ENCODE data around the gene MYO9A.

MYO9A gene

DNA sequence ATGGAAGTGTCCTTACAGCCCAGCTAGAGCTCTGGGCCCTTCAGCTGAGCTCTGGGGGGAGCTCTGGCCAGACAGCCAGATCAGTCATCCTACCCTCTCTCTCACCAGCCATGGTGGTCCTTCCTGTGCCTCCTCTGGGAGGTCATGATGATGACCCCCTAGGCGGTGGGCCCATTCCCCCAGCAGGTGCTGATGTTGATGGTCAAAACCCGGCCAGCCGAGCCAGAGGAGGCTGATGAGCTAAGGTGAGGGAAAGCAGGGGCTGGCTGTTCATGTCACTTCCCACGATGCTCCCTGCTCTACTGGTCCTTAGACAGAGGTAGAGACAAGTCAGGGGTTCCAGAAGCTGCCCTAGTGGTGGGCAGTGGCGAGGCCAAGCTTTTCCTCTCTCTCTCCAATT lies 44.6 kb upstream of the MYO9A start:
- Histone ChIP-seq H4K91ac (ENCODE audit: low read depth, low read length) (peak overlapping the region; percentile 16), H3K14ac (ENCODE audit: low read length) (no peak overlapping the region), H2AK5ac (ENCODE audit: low read length) (no peak overlapping the region), H2BK12ac (ENCODE audit: low read length) (peak overlapping the region; percentile 4), H3K27ac (ENCODE audit: low read depth, low read length) (peak overlapping the region; percentile 67), H4K12ac (ENCODE audit: low read depth, low read length) (no peak overlapping the region), H3K18ac (ENCODE audit: low read length) (no peak overlapping the region), H3K36me3 (ENCODE audit: control insufficient read depth in 1 of 2, insufficient read depth in 2 of 2, low read length in 2 of 2) (peaks cover 5 to 8% of the 10 kb centered on the region in 2 experiments), H3K9ac (ENCODE audit: low read length) (no peak overlapping the region), H3K23ac (ENCODE audit: low read length) (no peak overlapping the region), H2BK5ac (ENCODE audit: low read depth, low read length, poor library complexity) (no peak overlapping the region), H2AFZ (ENCODE audit: insufficient read depth, low read length, poor library complexity) (no peak overlapping the region), H2BK120ac (ENCODE audit: insufficient read depth, low read length, poor library complexity) (no peak overlapping the region), H3K9me3 (ENCODE audit: insufficient read depth, low read depth, low read length) (no peaks in the 10 kb centered on the region), H4K8ac (ENCODE audit: low read depth, low read length) (no peak overlapping the region), H3K79me1 (ENCODE audit: low read length) (peaks cover 22% of the 10 kb centered on the region), H3K4ac (ENCODE audit: low read depth, low read length) (no peak overlapping the region), H3K4me1 (ENCODE audit: control insufficient read depth in 1 of 2, insufficient read depth in 2 of 2, low read length in 2 of 2) (peaks cover 28 to 33% of the 10 kb centered on the region in 2 experiments), H3K4me3 (ENCODE audit: low read depth, low read length) (no peak overlapping the region), H3K79me2 (ENCODE audit: control insufficient read depth, insufficient read depth, low read length, poor library complexity) (peaks cover under 1% of the 10 kb centered on the region), H3K27me3 (ENCODE audit: insufficient read depth, low read length) (no peaks in the 10 kb centered on the region), H3K4me2 (ENCODE audit: low read length) (no peak overlapping the region)
- no peak for DNase-seq
- WGBS (ENCODE audit: extremely low coverage, insufficient coverage, insufficient read length): no CpG with 5 or more reads among the region's 5 CpGs

DNA sequence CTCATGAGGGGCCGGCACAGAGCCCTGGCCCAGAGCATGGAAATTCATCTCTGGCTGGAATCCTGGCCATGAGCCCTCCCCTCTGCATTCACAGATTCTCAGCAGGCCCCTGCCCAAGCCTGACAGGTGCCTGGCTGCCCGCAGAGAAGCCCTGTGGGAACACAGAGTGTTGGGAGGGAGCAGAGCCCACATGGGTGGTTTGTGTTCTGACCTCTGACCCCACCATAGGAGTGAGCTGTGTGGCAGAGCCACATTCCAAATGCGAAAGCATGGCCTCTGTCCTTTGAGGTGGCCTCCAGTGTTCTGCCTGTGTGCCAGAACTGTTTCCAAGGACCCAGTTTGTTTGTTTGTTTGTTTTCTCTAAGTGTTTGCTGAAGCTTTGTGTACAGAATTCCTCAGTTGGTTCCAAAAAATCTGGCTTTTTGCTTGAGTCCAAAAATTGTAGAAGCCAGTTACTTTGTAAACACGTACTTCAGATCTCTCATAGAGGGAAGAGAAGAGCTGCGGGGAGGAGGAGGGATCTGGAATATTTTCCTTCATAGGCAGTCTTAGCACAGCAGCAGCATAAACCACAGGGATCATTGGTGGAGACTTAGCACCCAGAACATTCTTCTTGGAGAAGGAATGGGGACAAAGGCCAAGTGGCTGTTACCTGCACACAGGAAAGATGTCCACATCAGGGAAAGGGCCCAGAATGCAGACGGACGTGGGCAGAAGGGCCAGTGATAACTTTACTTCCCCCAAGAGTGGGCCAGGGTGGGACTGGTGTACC lies 43.6 kb upstream of the MYO9A start:
- H2AK5ac ChIP-seq (ENCODE audit: low read length): no peak overlapping the region
- peak overlapping the region; percentile 36 for H2BK5ac ChIP-seq (ENCODE audit: low read depth, low read length, poor library complexity)
- peak overlapping the region; percentile 57 for H2BK120ac ChIP-seq (ENCODE audit: insufficient read depth, low read length, poor library complexity)
- no peak overlapping the region for H2BK12ac ChIP-seq (ENCODE audit: low read length)
- H4K12ac ChIP-seq (ENCODE audit: low read depth, low read length): no peak overlapping the region
- peak; percentile 61 to 77 for DNase-seq
- WGBS (ENCODE audit: extremely low coverage, insufficient coverage, insufficient read length): no CpG with 5 or more reads among the region's 7 CpGs
- H3K4ac ChIP-seq (ENCODE audit: low read depth, low read length): no peak overlapping the region
- H3K4me2 ChIP-seq (ENCODE audit: low read length): no peak overlapping the region
- H3K14ac ChIP-seq (ENCODE audit: low read length): no peak overlapping the region
- no peak overlapping the region for H4K8ac ChIP-seq (ENCODE audit: low read depth, low read length)
- H3K27me3 ChIP-seq (ENCODE audit: insufficient read depth, low read length): no peaks in the 10 kb centered on the region
- no peak overlapping the region for H2AFZ ChIP-seq (ENCODE audit: insufficient read depth, low read length, poor library complexity)
- H3K9me3 ChIP-seq (ENCODE audit: insufficient read depth, low read depth, low read length): no peaks in the 10 kb centered on the region
- peaks cover 18 to 23% of the 10 kb centered on the region in 2 experiments for H3K4me1 ChIP-seq (ENCODE audit: control insufficient read depth in 1 of 2, insufficient read depth in 2 of 2, low read length in 2 of 2)
- no peak overlapping the region for H3K9ac ChIP-seq (ENCODE audit: low read length)
- H4K91ac ChIP-seq (ENCODE audit: low read depth, low read length): peak overlapping the region; percentile 68
- H3K36me3 ChIP-seq (ENCODE audit: control insufficient read depth in 1 of 2, insufficient read depth in 2 of 2, low read length in 2 of 2): peaks cover 5 to 6% of the 10 kb centered on the region in 2 experiments
- no peak overlapping the region for H3K4me3 ChIP-seq (ENCODE audit: low read depth, low read length)
- no peaks in the 10 kb centered on the region for H3K79me2 ChIP-seq (ENCODE audit: control insufficient read depth, insufficient read depth, low read length, poor library complexity)
- H3K79me1 ChIP-seq (ENCODE audit: low read length): peaks cover 12% of the 10 kb centered on the region
- peak overlapping the region; percentile 67 for H3K27ac ChIP-seq (ENCODE audit: low read depth, low read length)
- H3K18ac ChIP-seq (ENCODE audit: low read length): no peak overlapping the region
- H3K23ac ChIP-seq (ENCODE audit: low read length): no peak overlapping the region

DNA sequence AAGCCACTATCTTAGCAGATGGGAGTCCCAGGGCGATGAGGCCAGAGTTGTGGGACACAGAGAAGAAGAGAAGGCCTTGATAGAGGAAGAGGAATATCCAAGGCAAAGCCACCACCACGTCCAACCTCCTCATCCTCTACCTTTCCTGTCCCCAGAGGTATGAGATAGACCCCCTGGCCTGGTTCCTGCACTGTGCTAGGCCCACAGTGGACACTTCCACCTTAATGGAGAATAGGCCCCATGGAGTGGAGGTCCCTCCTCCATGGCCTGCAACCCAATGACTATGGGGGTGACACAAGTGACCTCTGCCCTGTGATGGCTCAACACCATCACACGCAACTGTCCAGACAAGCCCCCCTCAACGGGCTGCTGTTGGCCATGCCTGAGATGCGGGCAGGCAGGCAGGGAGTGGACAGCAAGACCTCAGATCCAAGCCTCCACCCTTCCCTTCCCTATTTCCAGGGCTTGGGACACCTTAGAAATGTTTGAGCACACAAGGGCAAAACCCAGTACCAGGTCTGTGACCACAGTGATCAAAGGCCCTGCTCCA lies 42.8 kb upstream of the MYO9A start:
- H3K9ac ChIP-seq (ENCODE audit: low read length): no peak overlapping the region
- no peak for DNase-seq
- H2BK120ac ChIP-seq (ENCODE audit: insufficient read depth, low read length, poor library complexity): peak overlapping the region; percentile 57
- peak overlapping the region; percentile 86 for H3K18ac ChIP-seq (ENCODE audit: low read length)
- peaks cover 3 to 5% of the 10 kb centered on the region in 2 experiments for H3K36me3 ChIP-seq (ENCODE audit: control insufficient read depth in 1 of 2, insufficient read depth in 2 of 2, low read length in 2 of 2)
- no peak overlapping the region for H3K4me2 ChIP-seq (ENCODE audit: low read length)
- H3K9me3 ChIP-seq (ENCODE audit: insufficient read depth, low read depth, low read length): no peaks in the 10 kb centered on the region
- H4K12ac ChIP-seq (ENCODE audit: low read depth, low read length): no peak overlapping the region
- H3K4me1 ChIP-seq (ENCODE audit: control insufficient read depth in 1 of 2, insufficient read depth in 2 of 2, low read length in 2 of 2): peaks cover 17 to 19% of the 10 kb centered on the region in 2 experiments
- peaks cover 13% of the 10 kb centered on the region for H3K79me1 ChIP-seq (ENCODE audit: low read length)
- H3K27ac ChIP-seq (ENCODE audit: low read depth, low read length): peak overlapping the region; percentile 7
- H3K27me3 ChIP-seq (ENCODE audit: insufficient read depth, low read length): no peaks in the 10 kb centered on the region
- no peak overlapping the region for H2AFZ ChIP-seq (ENCODE audit: insufficient read depth, low read length, poor library complexity)
- H4K8ac ChIP-seq (ENCODE audit: low read depth, low read length): no peak overlapping the region
- no peaks in the 10 kb centered on the region for H3K79me2 ChIP-seq (ENCODE audit: control insufficient read depth, insufficient read depth, low read length, poor library complexity)
- peak overlapping the region; percentile 81 for H2AK5ac ChIP-seq (ENCODE audit: low read length)
- no CpG with 5 or more reads among the region's 5 CpGs for WGBS (ENCODE audit: extremely low coverage, insufficient coverage, insufficient read length)
- H3K4me3 ChIP-seq (ENCODE audit: low read depth, low read length): no peak overlapping the region
- H3K14ac ChIP-seq (ENCODE audit: low read length): peak overlapping the region; percentile 51
- H3K4ac ChIP-seq (ENCODE audit: low read depth, low read length): no peak overlapping the region
- H3K23ac ChIP-seq (ENCODE audit: low read length): no peak overlapping the region
- H4K91ac ChIP-seq (ENCODE audit: low read depth, low read length): peak overlapping the region; percentile 68
- H2BK5ac ChIP-seq (ENCODE audit: low read depth, low read length, poor library complexity): no peak overlapping the region
- H2BK12ac ChIP-seq (ENCODE audit: low read length): peak overlapping the region; percentile 59

DNA sequence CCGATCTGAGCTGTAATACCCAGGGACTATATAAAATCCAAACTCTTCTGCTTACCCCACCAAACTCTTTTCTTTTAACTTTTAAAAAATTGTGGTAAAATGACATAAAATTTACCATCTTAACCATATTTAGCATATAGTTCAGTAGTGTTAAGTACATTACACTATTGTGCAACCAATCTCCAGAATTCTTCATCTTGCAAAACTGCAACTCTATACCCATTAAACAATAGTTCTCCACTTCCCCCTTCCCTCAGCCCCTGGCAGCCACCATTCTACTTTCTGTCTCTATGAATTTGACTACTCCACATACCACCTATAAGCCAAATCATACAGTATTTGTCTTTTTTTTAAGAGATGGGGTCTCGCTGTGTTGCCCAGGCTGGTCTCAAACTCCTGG lies 39.0 kb upstream of the MYO9A start:
- H2BK12ac ChIP-seq (ENCODE audit: low read length): no peak overlapping the region

More for the DNA sequence above, 39.0 kb upstream of the MYO9A start:
- no peak overlapping the region for H2BK5ac ChIP-seq (ENCODE audit: low read depth, low read length, poor library complexity)
- H3K9ac ChIP-seq (ENCODE audit: low read length): no peak overlapping the region
- H3K4me1 ChIP-seq (ENCODE audit: control insufficient read depth in 1 of 2, insufficient read depth in 2 of 2, low read length in 2 of 2): peaks cover 11 to 12% of the 10 kb centered on the region in 2 experiments
- peaks cover 11% of the 10 kb centered on the region for H3K79me1 ChIP-seq (ENCODE audit: low read length)
- H3K27ac ChIP-seq (ENCODE audit: low read depth, low read length): no peak overlapping the region
- no CpG with 5 or more reads among the region's 2 CpGs for WGBS (ENCODE audit: extremely low coverage, insufficient coverage, insufficient read length)
- H4K8ac ChIP-seq (ENCODE audit: low read depth, low read length): no peak overlapping the region
- H2AFZ ChIP-seq (ENCODE audit: insufficient read depth, low read length, poor library complexity): no peak overlapping the region
- H3K79me2 ChIP-seq (ENCODE audit: control insufficient read depth, insufficient read depth, low read length, poor library complexity): no peaks in the 10 kb centered on the region
- no peaks in the 10 kb centered on the region for H3K9me3 ChIP-seq (ENCODE audit: insufficient read depth, low read depth, low read length)
- H4K12ac ChIP-seq (ENCODE audit: low read depth, low read length): no peak overlapping the region
- no peak overlapping the region for H3K4me3 ChIP-seq (ENCODE audit: low read depth, low read length)
- no peak overlapping the region for H3K4me2 ChIP-seq (ENCODE audit: low read length)
- H3K18ac ChIP-seq (ENCODE audit: low read length): no peak overlapping the region
- H2AK5ac ChIP-seq (ENCODE audit: low read length): no peak overlapping the region
- H2BK120ac ChIP-seq (ENCODE audit: insufficient read depth, low read length, poor library complexity): no peak overlapping the region
- no peak overlapping the region for H3K14ac ChIP-seq (ENCODE audit: low read length)
- no peak for DNase-seq
- peaks cover 0 to 3% of the 10 kb centered on the region in 2 experiments for H3K36me3 ChIP-seq (ENCODE audit: control insufficient read depth in 1 of 2, insufficient read depth in 2 of 2, low read length in 2 of 2)
- no peak overlapping the region for H3K4ac ChIP-seq (ENCODE audit: low read depth, low read length)
- no peaks in the 10 kb centered on the region for H3K27me3 ChIP-seq (ENCODE audit: insufficient read depth, low read length)
- no peak overlapping the region for H4K91ac ChIP-seq (ENCODE audit: low read depth, low read length)
- no peak overlapping the region for H3K23ac ChIP-seq (ENCODE audit: low read length)
